Stimulated activated CD8-positive, alpha-beta memory T cell treated with anti-CD3 and anti-CD28 coated beads, Interleukin-4, amount 100 ng/mL, for 1 hour (primary cell): ENCODE measurements around the gene HS1BP3.

Experiments used
- DNase-seq, 2 donors: peaks; one replicate each; pipeline ENCODE4 v3.0.0-alpha.2; 2020; ENCODE audit warnings: low read depth in 2 of 2, low spot score in 1 of 2

The HS1BP3 gene

GRCh38 chr2:20664431-20665242 is 13.7 kb upstream of the HS1BP3 start:
- DNase-seq = no peak

- DNase-seq = no peak
These were observed 13.1 kb upstream of the HS1BP3 start for GRCh38 chr2:20664071-20664390.

DNA sequence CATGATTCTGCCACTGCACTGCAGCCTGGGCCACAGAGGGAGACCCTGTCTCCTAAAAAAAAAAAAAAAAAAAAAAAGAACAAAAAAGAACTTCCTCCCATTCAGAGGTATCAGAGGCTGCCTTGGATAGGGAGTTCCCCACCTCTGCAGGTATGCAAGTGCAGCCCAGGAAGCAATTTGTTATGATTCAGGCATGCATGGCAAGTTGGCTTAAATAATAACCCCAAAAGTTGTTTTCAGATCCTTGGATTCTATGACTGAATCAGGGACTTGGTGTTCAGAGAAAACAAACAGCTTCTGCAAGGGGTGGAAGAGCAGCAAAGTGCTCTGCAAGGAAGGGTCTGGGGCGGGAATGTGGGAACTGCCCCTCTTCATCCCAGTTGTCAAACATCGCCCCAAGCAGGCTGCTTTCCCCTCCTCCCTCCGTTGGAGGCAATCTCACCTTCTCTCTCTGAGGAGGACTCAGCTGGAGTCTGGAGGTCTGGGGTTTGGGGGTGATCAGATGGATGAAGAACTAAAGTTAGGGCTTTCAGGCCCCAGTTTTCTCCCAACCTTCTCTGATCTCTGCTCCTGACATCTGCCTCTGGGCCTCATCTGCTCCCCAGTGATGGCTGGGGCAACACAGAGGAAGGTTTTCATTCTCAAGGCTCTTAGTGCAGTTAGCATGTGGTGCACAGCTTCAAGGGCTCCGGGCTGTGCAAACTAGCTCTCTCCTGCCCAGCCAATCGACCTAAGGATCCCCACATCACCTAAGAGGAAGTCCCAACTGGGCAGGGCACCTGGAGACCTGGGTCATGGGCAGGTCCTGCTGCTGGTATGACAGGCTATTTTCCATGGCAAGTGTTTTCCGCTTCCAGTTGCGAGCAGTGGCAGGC is 12.5 kb upstream of the HS1BP3 start:
- DNase-seq = no peak

DNA sequence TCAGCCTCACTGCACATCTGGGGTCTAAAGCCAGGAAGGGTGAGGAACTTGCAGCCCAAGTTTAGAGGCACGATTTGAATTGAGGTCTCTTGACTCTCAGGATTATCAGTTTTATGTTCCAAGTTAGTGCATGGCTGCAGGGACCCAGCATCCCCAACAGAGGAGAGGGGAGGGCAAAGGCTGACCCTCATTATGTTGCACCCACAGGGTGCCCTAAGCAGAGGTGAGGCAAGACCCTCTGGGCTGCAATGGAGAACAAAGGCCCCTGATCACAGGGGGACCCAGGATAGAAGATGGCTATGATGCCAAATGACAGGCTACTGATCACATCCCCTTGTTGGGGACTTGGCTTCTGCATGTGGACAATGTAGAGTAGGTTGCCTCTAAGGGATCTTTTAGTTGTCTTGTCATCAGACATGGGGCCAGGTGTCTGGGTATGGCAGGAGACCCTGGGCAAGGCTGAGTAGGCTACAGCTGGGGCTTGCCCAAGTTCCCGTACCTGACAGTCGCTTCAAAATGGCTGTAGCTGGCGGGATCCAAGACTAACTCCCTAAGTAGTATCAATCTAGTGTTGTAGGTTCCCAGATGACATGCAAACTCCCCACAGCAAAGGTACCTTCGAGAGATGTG is 11.5 kb upstream of the HS1BP3 start:
- no peak for DNase-seq

DNA sequence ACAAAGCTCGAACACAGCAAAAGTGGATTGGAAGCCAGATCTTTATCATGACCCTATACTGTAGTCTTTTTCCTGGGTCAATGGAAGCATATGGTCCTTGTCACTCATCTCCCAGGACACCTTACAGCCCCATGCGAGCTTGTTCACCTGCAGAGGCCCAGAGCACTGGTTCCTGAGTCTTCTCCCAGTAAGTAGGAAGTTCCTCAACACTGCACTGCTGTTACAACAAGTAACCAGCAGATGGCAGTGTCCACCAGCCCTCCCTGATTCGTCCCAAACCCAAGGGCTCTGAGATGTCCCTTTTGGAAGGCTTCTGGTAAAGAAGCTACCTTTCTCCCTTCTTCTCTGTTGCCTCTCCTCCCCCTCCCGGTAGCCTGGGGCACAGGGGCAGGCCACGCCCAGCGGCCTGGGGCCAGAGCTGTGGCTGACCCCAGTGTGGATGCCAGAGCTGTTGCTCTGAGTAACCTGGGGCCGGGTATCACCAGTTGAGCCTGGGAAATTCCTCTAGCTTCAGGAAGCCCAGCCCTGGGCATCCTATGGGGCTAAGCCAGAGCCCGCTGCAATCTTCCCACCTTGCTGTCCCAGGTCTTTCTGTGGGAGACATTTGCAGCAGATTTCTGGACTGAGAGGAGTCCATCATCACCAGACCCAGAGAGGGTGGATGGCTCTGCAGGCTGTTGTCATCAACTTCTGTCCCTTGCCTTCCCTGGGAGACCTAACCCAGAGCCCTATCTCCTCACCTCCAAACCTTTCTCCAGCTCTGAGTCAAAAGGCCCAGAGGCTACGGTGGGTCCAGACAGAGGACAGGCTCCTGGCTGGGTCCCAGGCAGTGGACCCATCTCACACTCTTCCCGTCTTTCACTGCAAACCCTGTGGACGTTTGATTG is 10.8 kb upstream of the HS1BP3 start:
- peak; percentile 32 to 44 for DNase-seq

- DNase-seq = no peak
These were observed 9.9 kb upstream of the HS1BP3 start for GRCh38 chr2:20660506-20661420.

- no peak for DNase-seq
These were observed 6.8 kb upstream of the HS1BP3 start for GRCh38 chr2:20657522-20658235.

- no peak for DNase-seq
These were observed 5.7 kb upstream of the HS1BP3 start for GRCh38 chr2:20656561-20656960.

GRCh38 chr2:20654535-20654813 is 3.6 kb upstream of the HS1BP3 start:
- no peak for DNase-seq

DNA sequence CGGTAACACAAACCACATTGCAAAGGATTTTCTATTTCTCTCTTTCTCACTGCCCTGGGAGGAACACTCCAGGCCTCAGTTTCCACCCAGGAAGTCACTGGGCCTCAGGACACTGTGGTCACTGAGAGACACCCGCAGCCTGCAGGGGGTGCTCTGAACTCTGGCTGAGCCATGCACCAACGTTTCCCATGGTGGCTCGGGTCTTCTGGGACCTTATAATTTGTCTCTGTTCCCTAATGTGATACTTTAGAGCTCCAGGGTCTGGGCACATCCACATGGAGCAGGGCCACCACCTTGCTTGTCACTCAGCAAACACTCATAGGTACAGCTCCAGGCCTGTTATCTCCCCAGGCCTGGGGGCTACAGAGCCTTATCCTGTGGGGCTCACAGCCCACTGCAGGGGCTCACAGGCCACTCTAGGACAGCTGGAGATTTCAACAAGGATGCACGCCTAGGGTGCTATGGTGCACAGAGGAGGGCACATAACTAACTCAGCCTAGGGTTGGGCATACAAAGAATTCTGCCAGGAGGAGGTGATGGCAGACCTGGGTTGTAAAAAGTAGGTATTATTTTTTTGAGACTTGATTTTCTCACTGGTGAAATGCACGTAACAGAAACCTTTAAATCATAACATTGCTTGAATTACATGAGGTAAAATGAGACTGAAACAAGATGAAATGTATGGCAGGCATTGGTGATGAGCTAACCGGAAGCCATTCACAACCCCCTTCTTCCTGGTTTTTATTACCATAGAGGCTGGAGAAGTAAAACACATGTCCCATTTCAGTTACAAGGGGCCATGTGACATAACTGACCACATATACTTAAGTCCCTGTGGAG is 3.0 kb upstream of the HS1BP3 start:
- no peak for DNase-seq

GRCh38 chr2:20652673-20653575 is 2.0 kb upstream of the HS1BP3 start:
- DNase-seq = no peak

- DNase-seq = no peak
These were observed 1.2 kb upstream of the HS1BP3 start for GRCh38 chr2:20652141-20652540.

GRCh38 chr2:20651731-20652099 is 817 bp upstream of the HS1BP3 start:
- DNase-seq = no peak

- DNase-seq = peak in 1 of 2 donors; percentile 8
These were observed 463 bp downstream of the HS1BP3 start for GRCh38 chr2:20650393-20650876.

DNA sequence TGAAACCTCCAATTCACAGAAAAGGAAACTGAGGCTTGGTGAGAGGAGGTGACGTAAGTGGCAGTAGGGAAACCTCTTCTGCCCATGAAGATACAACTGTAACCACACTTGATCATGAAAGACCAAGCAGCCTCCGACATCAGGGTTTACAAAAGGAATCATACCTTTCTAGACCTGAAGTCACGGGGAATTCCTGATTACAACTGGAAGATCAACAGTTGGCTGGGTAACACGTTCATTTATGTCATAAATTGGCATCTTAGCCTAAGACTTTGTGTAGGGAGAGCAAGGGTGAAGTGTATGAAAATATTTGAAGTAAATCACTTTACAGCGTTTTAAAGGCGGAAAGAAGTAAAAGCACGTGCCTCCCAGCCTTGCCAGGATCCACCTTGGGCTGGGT is 922 bp downstream of the HS1BP3 start:
- no peak for DNase-seq

DNA sequence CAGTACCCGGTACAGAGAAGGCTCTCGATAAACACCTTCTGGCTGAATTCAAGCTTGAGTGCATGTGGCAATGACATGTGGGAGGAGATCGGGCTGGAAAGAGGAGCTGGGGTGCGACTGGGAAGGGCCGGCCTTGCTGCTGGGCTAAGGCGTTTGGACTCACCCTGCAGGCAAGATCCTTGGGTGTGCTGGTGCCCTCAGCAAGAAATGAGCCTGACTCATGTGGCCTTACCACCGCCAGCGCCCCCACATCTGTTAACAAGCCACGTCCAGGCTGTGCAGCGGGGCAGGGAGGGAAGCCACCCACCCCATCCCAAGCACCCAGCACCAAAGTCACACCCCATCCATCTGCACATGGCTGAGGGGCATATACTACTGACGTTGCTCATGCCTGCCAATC is 1.3 kb downstream of the HS1BP3 start:
- no peak for DNase-seq

GRCh38 chr2:20648831-20649230 is 2.1 kb downstream of the HS1BP3 start:
- no peak for DNase-seq

DNA sequence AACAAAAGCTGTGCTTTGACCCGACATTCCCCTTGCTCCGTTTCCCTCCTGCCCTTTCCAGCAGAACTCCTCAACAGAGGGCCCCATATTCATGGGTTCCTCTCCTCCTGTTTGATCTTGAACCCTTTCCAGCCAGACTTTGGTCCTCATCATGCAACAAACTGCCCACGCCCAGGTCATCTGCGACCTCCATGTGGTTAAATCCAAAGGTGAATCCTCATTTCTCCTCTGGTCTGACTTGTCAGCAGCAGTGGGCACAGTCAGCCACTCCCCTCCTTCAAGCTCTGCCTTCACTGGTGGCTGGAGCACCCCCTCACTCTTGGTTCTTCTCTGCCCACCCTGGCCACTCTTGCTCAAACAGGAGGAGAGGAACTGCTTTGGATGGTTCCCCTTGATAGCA is 2.7 kb downstream of the HS1BP3 start:
- DNase-seq = no peak
